Breast epithelium (tissue), 4 donors: ENCODE data around the gene LRFN3. TPM values are rescaled to one million over a fixed set of nuclear protein-coding genes. Genes with fewer than 3 reads are reported as not detected.

Experiments used
- DNase-seq, 2 donors: peaks; one replicate each; pipeline ENCODE4 v3.0.0-alpha.2; 2019; ENCODE audit warnings: low spot score in 2 of 2
- H3K27ac ChIP-seq, 2 donors: fragments of 200-600 bp; sonication (generic) in 1 of 2; one replicate each; pipeline ENCODE4 v1.5.1; 2016 to 2019; ENCODE audit warnings: mild to moderate bottlenecking in 1 of 2
- H3K27me3 ChIP-seq, 2 donors: fragments of 200-600 bp; sonication (generic) in 1 of 2; one replicate each; pipeline versions ENCODE4 v1.5.1 to v1.6.0; 2017 to 2019; ENCODE audit warnings: control low read depth in 1 of 2, mild to moderate bottlenecking in 1 of 2
- H3K36me3 ChIP-seq: fragments of 200-600 bp; one replicate; pipeline ENCODE4 v1.5.1; 2019
- H3K4me1 ChIP-seq, 2 donors: fragments of 200-600 bp; sonication (generic); one replicate each; pipeline ENCODE4 v1.5.1; 2016 to 2019; ENCODE audit warnings: control low read depth in 1 of 2
- H3K4me3 ChIP-seq, 3 donors: fragments of 200-600 bp; sonication (generic); 1 replicate in 2 of 3; 2 replicates in 1 of 3; pipeline ENCODE4 v1.5.1; 2016 to 2019; ENCODE audit warnings: mild to moderate bottlenecking in 3 of 3, moderate library complexity in 2 of 3
- H3K9me3 ChIP-seq, 2 donors: fragments of 200-600 bp; sonication (generic) in 1 of 2; one replicate each; pipeline ENCODE4 v1.5.1; 2016 to 2019; ENCODE audit warnings: control low read depth in 1 of 2
- CTCF ChIP-seq, 3 donors: fragments of 450-650 bp; IDR thresholded peaks; one replicate each; pipeline ENCODE4 v1.5.1; 2016 to 2017; ENCODE audit warnings: antibody characterized with exemption in 3 of 3, mild to moderate bottlenecking in 3 of 3, moderate library complexity in 3 of 3
- POLR2A ChIP-seq: fragments of 450-650 bp; IDR thresholded peaks from one replicate; pipeline ENCODE4 v1.6.1; 2016; ENCODE audit warnings: antibody characterized with exemption, mild to moderate bottlenecking, moderate library complexity
- POLR2AphosphoS5 ChIP-seq, 3 donors: sonication (generic); formaldehyde crosslinking; IDR thresholded peaks; one replicate each; pipeline ENCODE4 v1.6.1; 2017; ENCODE audit warnings: antibody characterized with exemption in 3 of 3
- intact Hi-C: fragments of 100-400 bp; cut with DNase I; formaldehyde crosslinking; loops from one replicate; pipeline ENCODE4 v1.15.1; 2023; ENCODE audit warnings: low total_unique reads
- total RNA-seq, 3 donors: library from RNA; depleted of rRNA; stranded (reverse); fragments of >200 nt; gene quantifications; one replicate each; pipeline ENCODE4 v1.1.0, GENCODE V29; 2016

LRFN3 gene
- total RNA-seq, 3 donors from 2014 or later, result 5.2 to 6.7 (median 5.4) TPM

- DNase-seq, result no peak
- Histone ChIP-seq H3K9me3 (no peaks in the 10 kb centered on the region), H3K36me3 (no peaks in the 10 kb centered on the region), H3K4me3 (peak overlapping the region in 1 of 3 donors; percentile 45), H3K4me1 (no peaks in the 10 kb centered on the region), H3K27ac (no peak overlapping the region), H3K27me3 (peaks cover 7 to 44% of the 10 kb centered on the region in 2 donors)
- TF ChIP-seq CTCF (IDR thresholded peaks at IDR 0.05) (no peak), POLR2AphosphoS5 (IDR thresholded peaks at IDR 0.05) (no peak), POLR2A (no peak)
- intact Hi-C loops, result no loop called here
These were observed 23.8 kb downstream of the LRFN3 start for GRCh38 chr19:35959968-35960320.

- H3K4me3 ChIP-seq, result no peak overlapping the region
- H3K36me3 ChIP-seq, result no peaks in the 10 kb centered on the region
- H3K27ac ChIP-seq, result no peak overlapping the region
- intact Hi-C loops, result no loop called here
- no peaks in the 10 kb centered on the region for H3K4me1 ChIP-seq
- peaks cover 7 to 44% of the 10 kb centered on the region in 2 donors for H3K27me3 ChIP-seq
- no peak for DNase-seq
- H3K9me3 ChIP-seq, result no peaks in the 10 kb centered on the region
- TF ChIP-seq POLR2A (no peak), POLR2AphosphoS5 (IDR thresholded peaks at IDR 0.05) (no peak)
These were observed 24.3 kb downstream of the LRFN3 start for GRCh38 chr19:35960432-35960972.

GRCh38 chr19:35963514-35963913, 27.3 kb downstream of the LRFN3 start:
- intact Hi-C loops, result no loop called here
- Histone ChIP-seq H3K4me1 (no peaks in the 10 kb centered on the region), H3K4me3 (no peak overlapping the region), H3K9me3 (no peaks in the 10 kb centered on the region), H3K36me3 (no peaks in the 10 kb centered on the region), H3K27ac (no peak overlapping the region), H3K27me3 (peaks cover 7 to 36% of the 10 kb centered on the region in 2 donors)
- TF ChIP-seq POLR2A, result no peak
- TF ChIP-seq POLR2AphosphoS5 (IDR thresholded peaks at IDR 0.05), result no peak
- no peak for TF ChIP-seq CTCF (IDR thresholded peaks at IDR 0.05)
- no peak for DNase-seq

GRCh38 chr19:35966771-35967170, 30.6 kb downstream of the LRFN3 start:
- intact Hi-C loops, result no loop called here
- Histone ChIP-seq H3K27ac (no peak overlapping the region), H3K4me1 (no peaks in the 10 kb centered on the region), H3K4me3 (no peak overlapping the region), H3K27me3 (peaks cover 0 to 7% of the 10 kb centered on the region in 2 donors), H3K9me3 (no peaks in the 10 kb centered on the region), H3K36me3 (no peaks in the 10 kb centered on the region)
- TF ChIP-seq CTCF (IDR thresholded peaks at IDR 0.05), result no peak
- TF ChIP-seq POLR2A, result no peak
- no peak for TF ChIP-seq POLR2AphosphoS5 (IDR thresholded peaks at IDR 0.05)
- DNase-seq, result no peak

- Histone ChIP-seq H3K36me3 (no peaks in the 10 kb centered on the region), H3K9me3 (no peaks in the 10 kb centered on the region), H3K4me1 (no peaks in the 10 kb centered on the region), H3K27ac (no peak overlapping the region), H3K4me3 (no peak overlapping the region), H3K27me3 (peaks cover 0 to 9% of the 10 kb centered on the region in 2 donors)
- TF ChIP-seq CTCF (IDR thresholded peaks at IDR 0.05), result no peak
- no peak for TF ChIP-seq POLR2A
- no peak for TF ChIP-seq POLR2AphosphoS5 (IDR thresholded peaks at IDR 0.05)
- intact Hi-C loops, result no loop called here
- DNase-seq, result no peak
These were observed 37.3 kb downstream of the LRFN3 start for GRCh38 chr19:35973487-35973886.
